Prostate gland (tissue), 2 donors: ENCODE data around the gene KIAA0825.

Source experiments
- POLR2AphosphoS5 ChIP-seq: sonication (generic); formaldehyde crosslinking; IDR thresholded peaks from one replicate; pipeline ENCODE4 v1.6.1; 2017; ENCODE audit warnings: antibody characterized with exemption
- TF ChIP-seq, protein P1 (sequence below), 4 experiments: fragments of 200-600 bp in 2 of 4; fragments of 450-650 bp in 2 of 4; sonication (generic) in 2 of 4; IDR thresholded peaks; 1 replicate in 3 of 4; 2 replicates in 1 of 4; pipeline ENCODE4 v1.5.1; 2016 to 2019; ENCODE audit warnings: antibody characterized with exemption in 4 of 4, mild to moderate bottlenecking in 2 of 4, moderate library complexity in 2 of 4

DNA sequence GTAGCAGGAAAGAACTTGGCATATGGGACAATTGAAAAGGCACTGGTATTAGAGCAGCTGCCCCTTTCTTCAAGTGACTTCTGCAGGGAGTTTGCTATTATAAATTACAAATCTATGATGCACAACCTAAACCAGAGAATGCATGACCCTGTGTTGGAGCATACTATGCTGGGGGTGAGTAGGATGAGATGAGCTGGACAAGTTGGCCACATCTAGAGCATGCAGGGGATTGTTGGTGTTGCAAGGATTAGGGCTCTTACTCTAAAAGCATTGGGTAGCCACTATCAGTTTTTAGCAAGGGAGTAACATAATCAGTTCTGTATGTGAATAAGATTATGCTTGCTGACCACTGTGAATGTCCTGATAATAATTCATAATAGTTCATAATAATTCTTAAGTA, 186.7 kb downstream of the KIAA0825 start:
- no peak for TF ChIP-seq POLR2AphosphoS5
- TF ChIP-seq, protein P1, sequence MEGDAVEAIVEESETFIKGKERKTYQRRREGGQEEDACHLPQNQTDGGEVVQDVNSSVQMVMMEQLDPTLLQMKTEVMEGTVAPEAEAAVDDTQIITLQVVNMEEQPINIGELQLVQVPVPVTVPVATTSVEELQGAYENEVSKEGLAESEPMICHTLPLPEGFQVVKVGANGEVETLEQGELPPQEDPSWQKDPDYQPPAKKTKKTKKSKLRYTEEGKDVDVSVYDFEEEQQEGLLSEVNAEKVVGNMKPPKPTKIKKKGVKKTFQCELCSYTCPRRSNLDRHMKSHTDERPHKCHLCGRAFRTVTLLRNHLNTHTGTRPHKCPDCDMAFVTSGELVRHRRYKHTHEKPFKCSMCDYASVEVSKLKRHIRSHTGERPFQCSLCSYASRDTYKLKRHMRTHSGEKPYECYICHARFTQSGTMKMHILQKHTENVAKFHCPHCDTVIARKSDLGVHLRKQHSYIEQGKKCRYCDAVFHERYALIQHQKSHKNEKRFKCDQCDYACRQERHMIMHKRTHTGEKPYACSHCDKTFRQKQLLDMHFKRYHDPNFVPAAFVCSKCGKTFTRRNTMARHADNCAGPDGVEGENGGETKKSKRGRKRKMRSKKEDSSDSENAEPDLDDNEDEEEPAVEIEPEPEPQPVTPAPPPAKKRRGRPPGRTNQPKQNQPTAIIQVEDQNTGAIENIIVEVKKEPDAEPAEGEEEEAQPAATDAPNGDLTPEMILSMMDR (IDR thresholded peaks at IDR 0.05) = no peak
